DND-41 (cell line): ENCODE data around the gene PRRT4.
A peak's percentile ranks its signal among the peaks of the same experiment; 100 is the strongest.

ENCODE experiments used
- ATAC-seq: fragments of 200-7000 bp; cut with Tn5 transposase; 3 replicates; pipeline ENCODE4 v1.9.1; 2021; ENCODE audit warnings: low read depth; ENCODE audit not compliant: insufficient read depth
- DNase-seq: peaks from one replicate; pipeline ENCODE4 v3.0.0-alpha.2; 2020
- H2AFZ ChIP-seq: 2 replicates; pipeline ENCODE4 v1.6.0; 2012; ENCODE audit warnings: low read depth, low read length
- H3K27ac ChIP-seq: 2 replicates; pipeline ENCODE4 v1.5.1; 2012; ENCODE audit warnings: low read length, inconsistent platforms
- H3K27me3 ChIP-seq: fragments of 200-600 bp; sonication (generic); 2 replicates; pipeline ENCODE4 v1.6.0; 2012; ENCODE audit warnings: low read length, mild to moderate bottlenecking, inconsistent platforms; ENCODE audit not compliant: insufficient read depth, poor library complexity
- H3K36me3 ChIP-seq: 2 replicates; pipeline ENCODE4 v1.5.1; 2012; ENCODE audit warnings: low read length, inconsistent platforms; ENCODE audit not compliant: insufficient read depth
- H3K4me1 ChIP-seq: 2 replicates; pipeline ENCODE4 v1.5.1; 2012; ENCODE audit warnings: mild to moderate bottlenecking, low read length; ENCODE audit not compliant: insufficient read depth
- H3K4me2 ChIP-seq: 2 replicates; pipeline ENCODE4 v1.6.0; 2012; ENCODE audit warnings: mild to moderate bottlenecking, moderate library complexity, low read length, inconsistent platforms; ENCODE audit not compliant: insufficient read depth
- H3K4me3 ChIP-seq, 2 experiments: fragments of 200-600 bp in 1 of 2; shearing (Covaris generic) in 1 of 2; 2 replicates each; pipeline ENCODE4 v1.5.1; 2012 to 2016; ENCODE audit warnings: inconsistent platforms in 2 of 2, low read length in 2 of 2, mild to moderate bottlenecking in 2 of 2, low read depth in 1 of 2, moderate library complexity in 1 of 2
- H3K79me2 ChIP-seq: 2 replicates; pipeline ENCODE4 v1.6.0; 2012; ENCODE audit warnings: low read length, inconsistent platforms; ENCODE audit not compliant: insufficient read depth
- H3K9ac ChIP-seq: 2 replicates; pipeline ENCODE4 v1.6.0; 2012; ENCODE audit warnings: low read depth, mild to moderate bottlenecking, inconsistent platforms, low read length, moderate library complexity
- H3K9me3 ChIP-seq: 2 replicates; pipeline ENCODE4 v1.5.1; 2012; ENCODE audit warnings: low read length, moderate library complexity, mild to moderate bottlenecking, inconsistent platforms; ENCODE audit not compliant: insufficient read depth, severe bottlenecking
- H4K20me1 ChIP-seq: 2 replicates; pipeline ENCODE4 v1.6.0; 2012; ENCODE audit warnings: low read length; ENCODE audit not compliant: insufficient read depth
- EZH2 ChIP-seq: IDR thresholded peaks from 3 replicates; pipeline ENCODE4 v1.6.1; 2012; ENCODE audit warnings: borderline replicate concordance, low read depth, mild to moderate bottlenecking, moderate library complexity, low read length, inconsistent platforms; ENCODE audit not compliant: severe bottlenecking
- TF ChIP-seq, protein P1 (sequence below): IDR thresholded peaks from 2 replicates; pipeline ENCODE4 v1.5.1; 2012; ENCODE audit warnings: borderline replicate concordance, low read length, moderate library complexity, mild to moderate bottlenecking; ENCODE audit not compliant: poor library complexity, severe bottlenecking; ENCODE audit errors: extremely low read depth

PRRT4 gene

DNA sequence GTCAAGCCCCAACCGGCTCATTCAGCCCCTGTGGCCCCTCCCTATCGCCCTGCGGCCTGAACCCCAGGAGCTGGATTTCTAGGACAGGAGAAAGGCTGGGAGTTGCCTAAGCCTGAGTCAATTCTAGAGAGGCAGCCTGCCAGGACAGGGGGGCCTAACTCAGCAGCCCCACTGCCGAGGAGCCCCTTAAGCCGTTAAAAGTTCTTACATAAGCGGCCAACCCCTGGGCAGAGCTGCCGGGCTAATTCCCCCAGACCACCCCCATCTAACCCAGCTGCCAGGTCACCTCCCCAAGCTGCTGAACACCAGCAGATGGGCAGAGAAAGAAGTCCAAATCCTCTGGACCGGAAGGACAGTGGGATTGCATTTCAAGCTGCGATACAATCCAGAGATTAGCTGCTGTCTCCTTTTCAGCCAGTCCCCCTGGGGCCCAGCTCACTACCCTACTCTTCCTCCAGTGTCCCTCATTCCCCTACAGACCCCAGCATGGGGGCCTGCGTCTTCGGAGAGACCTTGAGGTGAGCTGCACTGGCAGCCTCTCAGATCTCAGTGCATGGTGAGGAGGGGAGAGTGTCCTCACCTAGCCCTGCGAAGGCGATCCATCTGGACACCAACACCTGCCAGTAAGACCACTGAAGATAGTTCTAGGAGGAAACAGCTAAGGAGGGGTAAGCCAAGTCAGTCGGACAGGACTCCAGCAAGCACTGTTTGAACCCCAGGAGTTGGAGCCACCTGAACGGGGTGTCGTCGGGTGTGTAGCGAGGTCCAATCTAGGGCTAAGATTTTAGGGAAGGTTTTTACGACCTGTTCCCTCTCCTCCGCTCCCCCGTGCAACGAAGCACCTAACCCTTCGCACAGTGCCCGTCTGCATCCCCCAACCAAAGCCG is 47.5 kb upstream of the PRRT4 start:
- Histone ChIP-seq H2AFZ (peak overlapping the region; percentile 58), H3K4me1 (peaks cover 40% of the 10 kb centered on the region), H3K4me3 (peak overlapping the region; percentile 18 to 58; a peak in 3 of 4 replicates), H3K4me2 (peak overlapping the region; percentile 71), H3K27ac (no peak overlapping the region), H3K9me3 (no peaks in the 10 kb centered on the region), H4K20me1 (peaks cover 42% of the 10 kb centered on the region), H3K9ac (peak overlapping the region; percentile 43), H3K36me3 (no peaks in the 10 kb centered on the region), H3K79me2 (no peaks in the 10 kb centered on the region), H3K27me3 (peaks cover 46% of the 10 kb centered on the region)
- DNase-seq (no peak), ATAC-seq (no peak)
- TF ChIP-seq EZH2, result peak; percentile 52
- TF ChIP-seq, protein P1, sequence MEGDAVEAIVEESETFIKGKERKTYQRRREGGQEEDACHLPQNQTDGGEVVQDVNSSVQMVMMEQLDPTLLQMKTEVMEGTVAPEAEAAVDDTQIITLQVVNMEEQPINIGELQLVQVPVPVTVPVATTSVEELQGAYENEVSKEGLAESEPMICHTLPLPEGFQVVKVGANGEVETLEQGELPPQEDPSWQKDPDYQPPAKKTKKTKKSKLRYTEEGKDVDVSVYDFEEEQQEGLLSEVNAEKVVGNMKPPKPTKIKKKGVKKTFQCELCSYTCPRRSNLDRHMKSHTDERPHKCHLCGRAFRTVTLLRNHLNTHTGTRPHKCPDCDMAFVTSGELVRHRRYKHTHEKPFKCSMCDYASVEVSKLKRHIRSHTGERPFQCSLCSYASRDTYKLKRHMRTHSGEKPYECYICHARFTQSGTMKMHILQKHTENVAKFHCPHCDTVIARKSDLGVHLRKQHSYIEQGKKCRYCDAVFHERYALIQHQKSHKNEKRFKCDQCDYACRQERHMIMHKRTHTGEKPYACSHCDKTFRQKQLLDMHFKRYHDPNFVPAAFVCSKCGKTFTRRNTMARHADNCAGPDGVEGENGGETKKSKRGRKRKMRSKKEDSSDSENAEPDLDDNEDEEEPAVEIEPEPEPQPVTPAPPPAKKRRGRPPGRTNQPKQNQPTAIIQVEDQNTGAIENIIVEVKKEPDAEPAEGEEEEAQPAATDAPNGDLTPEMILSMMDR, result no peak

DNA sequence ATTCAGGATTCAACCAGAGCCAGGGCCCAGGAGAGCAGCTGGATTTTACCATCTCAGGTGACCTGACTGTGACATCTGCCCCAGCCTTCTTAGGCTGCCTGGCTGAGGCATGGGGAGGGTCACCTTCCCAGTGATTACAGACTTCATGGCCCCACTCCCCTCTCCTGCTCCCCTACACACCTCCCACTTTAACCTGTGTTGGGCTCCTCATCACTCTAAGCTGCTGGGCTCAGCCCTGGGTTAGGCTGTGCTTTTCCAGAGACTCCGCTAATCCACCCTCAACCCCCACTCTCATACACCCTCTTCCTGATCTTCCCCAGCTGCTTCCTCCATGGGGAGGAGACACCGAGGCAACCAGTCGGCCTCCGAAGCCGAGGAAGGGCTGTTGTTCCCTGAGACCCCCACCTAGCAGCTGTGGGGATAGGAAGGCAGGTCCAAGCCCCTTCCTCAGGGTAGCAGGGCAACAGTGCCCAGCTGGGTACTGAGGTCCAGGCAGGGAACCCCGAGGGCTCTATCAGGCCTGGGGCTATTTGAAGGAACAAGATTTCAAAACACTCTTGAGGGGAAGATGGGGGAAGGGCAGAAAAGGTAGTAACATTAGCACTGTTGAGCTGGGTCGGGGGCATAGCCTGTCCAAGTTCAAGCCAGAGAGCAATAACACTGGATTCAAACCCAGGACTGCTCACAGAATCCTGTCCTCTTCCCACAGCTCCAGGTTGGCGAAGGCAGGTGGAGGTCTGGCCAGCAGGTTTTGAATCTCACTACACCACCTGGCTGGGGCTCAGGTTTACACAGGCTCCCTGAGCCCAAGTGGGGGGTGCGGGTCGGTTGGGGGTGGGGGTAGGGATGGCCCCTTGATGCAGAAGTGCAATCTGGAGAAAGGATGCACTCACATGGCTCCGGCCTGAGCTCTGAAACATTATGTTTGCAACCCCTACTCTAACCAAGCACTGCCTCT is 46.5 kb upstream of the PRRT4 start:
- peaks cover 41% of the 10 kb centered on the region for H3K27me3 ChIP-seq
- peaks cover 41% of the 10 kb centered on the region for H3K4me1 ChIP-seq
- DNase-seq (no peak), ATAC-seq (no peak)
- no peak overlapping the region for H3K27ac ChIP-seq
- no peak overlapping the region for H3K4me3 ChIP-seq
- H3K36me3 ChIP-seq, result no peaks in the 10 kb centered on the region; the same call in 1 of the 2 replicates
- H3K9ac ChIP-seq, result no peak overlapping the region
- peaks cover 48% of the 10 kb centered on the region for H4K20me1 ChIP-seq
- TF ChIP-seq EZH2, result no peak
- TF ChIP-seq, protein P1, result no peak
- no peaks in the 10 kb centered on the region for H3K9me3 ChIP-seq
- no peaks in the 10 kb centered on the region for H3K79me2 ChIP-seq
- 0 out of 2 replicates have a peak overlapping the region, but pooled peaks have one; percentile 71 for H3K4me2 ChIP-seq
- no peak overlapping the region for H2AFZ ChIP-seq

DNA sequence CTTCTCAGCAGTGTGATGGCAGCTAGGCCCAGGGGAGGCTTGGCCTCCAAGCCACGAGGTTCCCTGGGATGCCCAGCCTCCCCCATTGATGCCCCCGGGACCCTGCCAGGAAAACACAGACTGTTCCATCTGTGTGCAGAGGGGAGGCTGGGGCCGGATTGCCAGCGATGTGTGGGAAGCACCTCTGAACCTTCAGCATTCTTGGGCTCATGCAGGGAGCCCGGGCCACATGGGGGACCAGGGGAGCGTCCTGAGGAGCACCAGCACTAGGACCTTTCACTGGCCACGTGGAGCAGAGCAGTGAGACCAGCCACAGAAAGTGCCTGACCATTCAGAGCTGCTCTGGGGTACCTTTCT is 45.7 kb upstream of the PRRT4 start:
- Histone ChIP-seq H3K4me2 (no peak overlapping the region), H4K20me1 (peaks cover 48% of the 10 kb centered on the region), H3K79me2 (no peaks in the 10 kb centered on the region), H3K9me3 (no peaks in the 10 kb centered on the region), H2AFZ (no peak overlapping the region), H3K27me3 (peaks cover 41% of the 10 kb centered on the region), H3K4me3 (no peak overlapping the region), H3K27ac (no peak overlapping the region), H3K36me3 (no peaks in the 10 kb centered on the region; the same call in 1 of the 2 replicates), H3K9ac (no peak overlapping the region), H3K4me1 (peaks cover 41% of the 10 kb centered on the region)
- ATAC-seq, result no peak
- no peak for DNase-seq
- TF ChIP-seq, protein P1, result no peak
- no peak for TF ChIP-seq EZH2
